Cardiac muscle cell (in vitro differentiated cells and primary cell): Measurements from ENCODE around the gene MAG. TPM values are rescaled to one million over a fixed set of nuclear protein-coding genes. Genes with fewer than 3 reads are reported as not detected.

ENCODE experiments used
- DNase-seq, 2 donors: peaks; one replicate each; pipeline versions ENCODE4 v3.0.0 to v3.0.0-alpha.2; 2010 to 2017; ENCODE audit warnings: low read depth in 1 of 2, low spot score in 1 of 2
- H3K27ac ChIP-seq: fragments of 200-600 bp; sonication (generic); 2 replicates; pipeline ENCODE4 v1.5.1; 2016
- H3K27me3 ChIP-seq: fragments of 200-600 bp; sonication (generic); 2 replicates; pipeline ENCODE4 v1.6.0; 2016; ENCODE audit warnings: control low read depth
- H3K36me3 ChIP-seq: fragments of 200-600 bp; sonication (generic); 2 replicates; pipeline ENCODE4 v1.5.1; 2016; ENCODE audit warnings: control low read depth
- H3K4me1 ChIP-seq: fragments of 200-600 bp; sonication (generic); 2 replicates; pipeline ENCODE4 v1.8.1; 2017; ENCODE audit warnings: low read depth, mild to moderate bottlenecking, mixed run types
- H3K4me3 ChIP-seq: fragments of 200-600 bp; sonication (generic); 2 replicates; pipeline ENCODE4 v1.5.1; 2016; ENCODE audit warnings: mild to moderate bottlenecking
- H3K9me3 ChIP-seq: fragments of 200-600 bp; sonication (generic); 2 replicates; pipeline ENCODE4 v1.5.1; 2017; ENCODE audit warnings: low read depth, mild to moderate bottlenecking, control low read depth
- CTCF ChIP-seq: IDR thresholded peaks from 2 replicates; pipeline ENCODE4 v1.5.1; 2012; ENCODE audit warnings: low read depth, mild to moderate bottlenecking, low read length
- polyA plus RNA-seq: library from polyadenylated mRNA; unstranded; fragments of >200 nt; fragmentation: Nextera tagmentation; extraction: Ambion mirVana; gene quantifications from 2 replicates; pipeline ENCODE4 v1.2.1, GENCODE V29; 2016
- total RNA-seq: library from RNA; depleted of rRNA; stranded (reverse); fragments of >200 nt; gene quantifications from 2 replicates; pipeline ENCODE4 v1.2.3, GENCODE V29; 2016

Gene MAG
- total and polyA plus RNA-seq, 2 experiments from 2014 or later = 1.2 to 2.1 TPM

GRCh38 chr19:35268536-35269437 lies 23.2 kb upstream of the MAG start, which contains the start of gene USF2:
Gene USF2 (plus strand): TSS chr19:35268962. CDS start chr19:35269102, 140 bp downstream.
- Histone ChIP-seq H3K4me3 (peak within 1 kb of the TSS; percentile 97), H3K36me3 (peaks cover 17% of the 10 kb centered on the region), H3K9me3 (no peaks in the 10 kb centered on the region), H3K4me1 (peaks cover 6% of the 10 kb centered on the region), H3K27me3 (no peaks in the 10 kb centered on the region), H3K27ac (peak within 1 kb of the TSS; percentile 96)
- DNase-seq = peak; percentile 82 to 86
- TF ChIP-seq CTCF = no peak

- H3K27me3 ChIP-seq = no peaks in the 10 kb centered on the region
- peak overlapping the region; percentile 95 for H3K4me3 ChIP-seq
- DNase-seq = peak; percentile 89 to 91
- H3K4me1 ChIP-seq = peaks cover 6% of the 10 kb centered on the region
- H3K36me3 ChIP-seq = peaks cover 17% of the 10 kb centered on the region
- peak overlapping the region; percentile 96 for H3K27ac ChIP-seq
- no peaks in the 10 kb centered on the region for H3K9me3 ChIP-seq
- peak; percentile 44 for TF ChIP-seq CTCF
Observed at GRCh38 chr19:35269438-35270117, 22.4 kb upstream of the MAG start.

GRCh38 chr19:35270381-35270811 lies 21.6 kb upstream of the MAG start:
- H3K36me3 ChIP-seq = peaks cover 23% of the 10 kb centered on the region

GRCh38 chr19:35271546-35271945 lies 20.4 kb upstream of the MAG start:
- no peak overlapping the region for H3K4me3 ChIP-seq
- H3K36me3 ChIP-seq = peaks cover 26% of the 10 kb centered on the region
- H3K9me3 ChIP-seq = no peaks in the 10 kb centered on the region
- DNase-seq = no peak
- no peak for TF ChIP-seq CTCF
- no peaks in the 10 kb centered on the region for H3K27me3 ChIP-seq
- no peak overlapping the region for H3K27ac ChIP-seq
- peaks cover 6% of the 10 kb centered on the region for H3K4me1 ChIP-seq

More at GRCh38 chr19:35270381-35270811, 21.6 kb upstream of the MAG start:
- peaks cover 6% of the 10 kb centered on the region for H3K4me1 ChIP-seq
- no peak for DNase-seq
- H3K27ac ChIP-seq = no peak overlapping the region
- no peaks in the 10 kb centered on the region for H3K9me3 ChIP-seq
- no peak overlapping the region for H3K4me3 ChIP-seq
- H3K27me3 ChIP-seq = no peaks in the 10 kb centered on the region
- no peak for TF ChIP-seq CTCF

- Histone ChIP-seq H3K36me3 (peaks cover 31% of the 10 kb centered on the region), H3K27me3 (no peaks in the 10 kb centered on the region), H3K9me3 (no peaks in the 10 kb centered on the region), H3K27ac (no peak overlapping the region), H3K4me1 (peaks cover 2% of the 10 kb centered on the region), H3K4me3 (no peak overlapping the region)
- no peak for TF ChIP-seq CTCF
- DNase-seq = no peak
Observed at GRCh38 chr19:35272122-35272719, 19.7 kb upstream of the MAG start.
